HG03097 (cell line): Measurements from ENCODE around the gene KCNK18.
"Not testable (repeated sequence)": the region's sequence is repeated elsewhere in the genome, so short reads cannot be mapped to it uniquely, and the experiment has no call there.

Source experiments
- ATAC-seq: cut with Tn5 transposase; IDR thresholded peaks from one replicate; pipeline ENCODE4 v1.9.1; 2021; ENCODE audit not compliant: unreplicated experiment, low FRiP score

KCNK18 gene

GRCh38 chr10:117169480-117169879, 27.8 kb upstream of the KCNK18 start:
- no peak for ATAC-seq

- no peak for ATAC-seq
Observed at GRCh38 chr10:117170244-117170643, 27.0 kb upstream of the KCNK18 start.

- peak; percentile 75 for ATAC-seq
Observed at GRCh38 chr10:117174439-117175214, 22.7 kb upstream of the KCNK18 start.

GRCh38 chr10:117175215-117175900, 21.9 kb upstream of the KCNK18 start:
- peak; percentile 31 for ATAC-seq

GRCh38 chr10:117175901-117176534, 21.3 kb upstream of the KCNK18 start:
- peak; percentile 52 for ATAC-seq

- ATAC-seq = no peak
Observed at GRCh38 chr10:117178190-117178589, 19.1 kb upstream of the KCNK18 start.

- ATAC-seq = no peak
Observed at GRCh38 chr10:117184296-117184695, 13.0 kb upstream of the KCNK18 start.

- no peak for ATAC-seq
Observed at GRCh38 chr10:117184821-117185220, 12.5 kb upstream of the KCNK18 start.

GRCh38 chr10:117185817-117186216, 11.5 kb upstream of the KCNK18 start:
- ATAC-seq = not testable (repeated sequence)

GRCh38 chr10:117186832-117187615, 10.3 kb upstream of the KCNK18 start:
- no peak for ATAC-seq

- no peak for ATAC-seq
Observed at GRCh38 chr10:117188371-117188770, 8.9 kb upstream of the KCNK18 start.

- no peak for ATAC-seq
Observed at GRCh38 chr10:117189557-117189956, 7.7 kb upstream of the KCNK18 start.

- no peak for ATAC-seq
Observed at GRCh38 chr10:117198088-117198487, 799 bp downstream of the KCNK18 start.

GRCh38 chr10:117201826-117202225, 4.5 kb downstream of the KCNK18 start:
- ATAC-seq = no peak

GRCh38 chr10:117204316-117204715, 7.0 kb downstream of the KCNK18 start:
- ATAC-seq = no peak

GRCh38 chr10:117212176-117212575, 14.9 kb downstream of the KCNK18 start:
- ATAC-seq = no peak

GRCh38 chr10:117214401-117214800, 17.1 kb downstream of the KCNK18 start:
- no peak for ATAC-seq

GRCh38 chr10:117215079-117215478, 17.8 kb downstream of the KCNK18 start:
- no peak for ATAC-seq

GRCh38 chr10:117216028-117216427, 18.7 kb downstream of the KCNK18 start:
- ATAC-seq = no peak

GRCh38 chr10:117216611-117217195, 19.4 kb downstream of the KCNK18 start:
- ATAC-seq = peak; percentile 84
